LNCAP (cell line): ENCODE data around the gene DARS2.

Experiments used
- CTCF ChIP-seq: fragments of 450-650 bp; IDR thresholded peaks from 2 replicates; pipeline ENCODE4 v1.5.1; 2017; ENCODE audit warnings: mild to moderate bottlenecking

DARS2 gene

GRCh38 chr1:173818459-173818858 lies 6.0 kb upstream of the DARS2 start:
- no peak for TF ChIP-seq CTCF

- no peak for TF ChIP-seq CTCF
Observed at GRCh38 chr1:173821680-173822079, 2.8 kb upstream of the DARS2 start.

GRCh38 chr1:173823781-173824314 lies 625 bp upstream of the DARS2 start:
- TF ChIP-seq CTCF: no peak

GRCh38 chr1:173827611-173828010 lies 3.1 kb downstream of the DARS2 start:
- TF ChIP-seq CTCF: no peak

GRCh38 chr1:173832748-173833147 lies 8.3 kb downstream of the DARS2 start:
- TF ChIP-seq CTCF: no peak

- no peak for TF ChIP-seq CTCF
Observed at GRCh38 chr1:173852105-173852504, 27.6 kb downstream of the DARS2 start.

GRCh38 chr1:173853074-173853473 lies 28.6 kb downstream of the DARS2 start:
- TF ChIP-seq CTCF: no peak

- no peak for TF ChIP-seq CTCF
Observed at GRCh38 chr1:173856014-173856413, 31.5 kb downstream of the DARS2 start.
